A549 (cell line): ENCODE measurements around the gene SOX13. TPM values are rescaled to one million over a fixed set of nuclear protein-coding genes. Genes with fewer than 3 reads are reported as not detected.
"Not testable (repeated sequence)": the region's sequence is repeated elsewhere in the genome, so short reads cannot be mapped to it uniquely, and the experiment has no call there.

ENCODE experiments used
- ATAC-seq, 2 experiments: fragments of 200-7000 bp in 1 of 2; fragments of >200 bp in 1 of 2; cut with Nextera tagmentation in 1 of 2; cut with Tn5 transposase in 1 of 2; 3 replicates each; pipeline versions ENCODE4 v1.8.0 to v1.9.1; 2018 to 2020; ENCODE audit warnings: mild to moderate bottlenecking in 1 of 2, moderate library complexity in 1 of 2
- CTCF ChIA-PET: fragments of 300-600 bp; sonication (Branson Sonifier 250); formaldehyde crosslinking; extraction: SDS; loops from one replicate; lab custom pipeline; 2021; ENCODE audit warnings: antibody characterized with exemption, inconsistent platforms; lab: Yijun Ruan, JAX
- POLR2A ChIA-PET: fragments of 350-600 bp; formaldehyde crosslinking; extraction: SDS; loops from one replicate; lab custom pipeline; 2021; ENCODE audit warnings: antibody characterized with exemption, inconsistent platforms; lab: Yijun Ruan, JAX
- DNase-seq, 2 experiments: peaks; one replicate each; pipeline versions ENCODE4 v3.0.0 to v3.0.0-alpha.2; 2011 to 2016; ENCODE audit warnings: low read depth in 1 of 2, low spot score in 1 of 2
- FAIRE-seq: peaks from 2 replicates; lab custom pipeline; 2011; peaks lifted over from hg19 to GRCh38; lab: Jason Lieb, UNC
- H3K27ac ChIP-seq, 2 experiments: fragments of >200 bp; sonication (Bioruptor Twin); formaldehyde crosslinking; 3 replicates each; pipeline ENCODE4 v1.5.1; 2016 to 2017
- H3K4me1 ChIP-seq: fragments of >200 bp; sonication (Bioruptor Twin); formaldehyde crosslinking; 3 replicates; pipeline ENCODE4 v1.6.1; 2016
- H3K4me2 ChIP-seq: fragments of >200 bp; sonication (Bioruptor Twin); formaldehyde crosslinking; 3 replicates; pipeline ENCODE4 v1.6.1; 2016
- H3K4me3 ChIP-seq: fragments of >200 bp; sonication (Bioruptor Twin); formaldehyde crosslinking; 3 replicates; pipeline ENCODE4 v1.5.1; 2016
- H3K9me3 ChIP-seq: fragments of >200 bp; sonication (Bioruptor Twin); formaldehyde crosslinking; 3 replicates; pipeline ENCODE4 v1.6.1; 2016
- CEBPB ChIP-seq, 2 experiments: fragments of >200 bp in 1 of 2; sonication (Bioruptor Twin) in 1 of 2; formaldehyde crosslinking in 1 of 2; IDR thresholded peaks; 2 replicates each; pipeline ENCODE4 v1.6.1; 2012 to 2016
- CHD4 ChIP-seq: fragments of 200-600 bp; sonication (generic); IDR thresholded peaks from 2 replicates; pipeline ENCODE4 v1.6.1; 2016; ENCODE audit warnings: antibody characterized with exemption, mild to moderate bottlenecking, borderline replicate concordance
- EP300 ChIP-seq, 2 experiments: fragments of >200 bp; sonication (Bioruptor Twin); formaldehyde crosslinking; IDR thresholded peaks; 2 replicates in 1 of 2; 3 replicates in 1 of 2; pipeline ENCODE4 v1.6.1; 2016 to 2017
- ESRRA ChIP-seq: fragments of 150-350 bp; IDR thresholded peaks from 2 replicates; pipeline ENCODE4 v1.6.1; 2014; ENCODE audit warnings: mild to moderate bottlenecking, low read length, borderline replicate concordance
- KDM5A ChIP-seq: fragments of 200-600 bp; sonication (generic); IDR thresholded peaks from 2 replicates; pipeline ENCODE4 v1.6.1; 2016; ENCODE audit warnings: antibody characterized with exemption, mild to moderate bottlenecking
- MAFK ChIP-seq: fragments of 450-650 bp; IDR thresholded peaks from 2 replicates; pipeline ENCODE4 v1.6.1; 2014; ENCODE audit not compliant: partially characterized antibody
- NPAS2 ChIP-seq: fragments of 250-450 bp; sonication (Bioruptor Pico); IDR thresholded peaks from 2 replicates; pipeline ENCODE4 v1.8.0; 2022; ENCODE audit warnings: mild to moderate bottlenecking, moderate library complexity, borderline replicate concordance
- PHF8 ChIP-seq: fragments of 200-600 bp; sonication (generic); IDR thresholded peaks from 2 replicates; pipeline ENCODE4 v1.6.1; 2016; ENCODE audit warnings: low read depth, mild to moderate bottlenecking, antibody characterized with exemption, moderate library complexity, borderline replicate concordance
- POLR2A ChIP-seq: IDR thresholded peaks from 2 replicates; pipeline ENCODE4 v1.6.1; 2012; ENCODE audit warnings: mild to moderate bottlenecking, low read length
- RFX5 ChIP-seq: fragments of 450-650 bp; IDR thresholded peaks from 2 replicates; pipeline ENCODE4 v1.7.1; 2014; ENCODE audit warnings: antibody characterized with exemption, mild to moderate bottlenecking, moderate library complexity
- SREBF2 ChIP-seq: fragments of 450-650 bp; IDR thresholded peaks from 2 replicates; pipeline ENCODE4 v1.6.1; 2014; ENCODE audit warnings: mild to moderate bottlenecking, moderate library complexity
- TFCP2L1 ChIP-seq: fragments of 250-450 bp; sonication (Bioruptor Pico); IDR thresholded peaks from 2 replicates; pipeline ENCODE4 v1.5.0; 2021; ENCODE audit warnings: mild to moderate bottlenecking
- ZSCAN20 ChIP-seq: fragments of 250-450 bp; sonication (Bioruptor Pico); IDR thresholded peaks from 2 replicates; pipeline ENCODE4 v1.8.0; 2022; ENCODE audit warnings: mild to moderate bottlenecking, moderate library complexity
- WGBS: methylation state at CpG from one replicate; pipeline ENCODE4 v1.1.6; 2017; ENCODE audit errors: missing lambda C conversion rate; 5-methylcytosine and 5-hydroxymethylcytosine counted together
- polyA plus RNA-seq, 4 experiments: library from polyadenylated mRNA; depleted of rRNA in 3 of 4; stranded (reverse); fragments of >200 nt; fragmentation: RNase III in 1 of 4; extraction: RNeasy Plus Mini Kit Qiagen cat#74134 plus additional on column Dnase treatment in 1 of 4; gene quantifications; 2 replicates in 3 of 4; 3 replicates in 1 of 4; pipeline ENCODE4 v1.2.3, GENCODE V29; 2011 to 2017
- TF ChIP-seq, protein P1 (sequence below): IDR thresholded peaks from 2 replicates; pipeline ENCODE4 v1.6.1; 2012
- TF ChIP-seq, protein P2 (sequence below): fragments of 250-450 bp; sonication (Bioruptor Pico); IDR thresholded peaks from 2 replicates; pipeline ENCODE4 v1.5.0; 2020; ENCODE audit warnings: low read depth, mild to moderate bottlenecking, moderate library complexity
- TF ChIP-seq, protein P3 (sequence below): fragments of 250-450 bp; sonication (Bioruptor Pico); IDR thresholded peaks from 2 replicates; pipeline ENCODE4 v1.5.0; 2021; ENCODE audit warnings: mild to moderate bottlenecking, moderate library complexity, borderline replicate concordance

SOX13 gene
- polyA plus RNA-seq, 2 of the 4 experiments (the other 2 are of a cell fraction): 6.8 to 9.8 TPM

DNA sequence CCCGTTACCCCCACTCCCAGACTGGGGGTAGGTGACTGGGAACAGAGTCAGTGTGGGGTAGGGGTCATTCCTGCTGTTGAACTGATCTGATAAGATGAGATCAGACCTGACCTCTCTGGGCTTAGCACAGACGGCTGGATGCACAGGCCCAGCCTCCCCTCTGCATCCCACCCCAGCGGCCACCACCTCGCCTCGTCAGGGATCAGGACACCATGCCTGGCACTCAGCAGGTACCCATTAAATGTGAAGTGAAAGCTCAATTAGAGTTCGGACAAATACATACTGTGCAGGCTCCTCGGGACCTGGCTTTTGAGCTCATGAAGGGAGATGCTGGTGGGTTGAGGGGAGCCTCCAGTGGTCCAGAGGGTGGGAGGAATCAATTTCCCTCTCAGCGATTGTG, 15.7 kb downstream of the SOX13 start:
- Histone ChIP-seq H3K9me3 (no peaks in the 10 kb centered on the region), H3K27ac (peak overlapping the region in 1 of 2 experiments; percentile 30; a peak in 1 of 6 replicates), H3K4me3 (no peak overlapping the region), H3K4me2 (no peak overlapping the region), H3K4me1 (peaks cover 33% of the 10 kb centered on the region)
- ATAC-seq (no peak), FAIRE-seq (no peak), DNase-seq (no peak)
- POLR2A ChIA-PET: no interaction called here
- CTCF ChIA-PET: interaction anchor here (1.7 to 2.5 kb wide), 2 partner anchors 16 to 217 kb away, joined by 3 to 9 read pairs; partner anchors contain the start of gene SOX13
- 87% methylated on average over 3 of the region's 8 CpGs for WGBS
- TF ChIP-seq PHF8 (no peak), RFX5 (no peak), ZSCAN20 (CRISPR knock-in tag) (no peak), TFCP2L1 (CRISPR knock-in tag) (no peak), KDM5A (no peak), MAFK (no peak), CEBPB (IDR thresholded peaks at IDR 0.05) (no peak)
- TF ChIP-seq, protein P1, sequence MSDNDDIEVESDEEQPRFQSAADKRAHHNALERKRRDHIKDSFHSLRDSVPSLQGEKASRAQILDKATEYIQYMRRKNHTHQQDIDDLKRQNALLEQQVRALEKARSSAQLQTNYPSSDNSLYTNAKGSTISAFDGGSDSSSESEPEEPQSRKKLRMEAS: no peak

DNA sequence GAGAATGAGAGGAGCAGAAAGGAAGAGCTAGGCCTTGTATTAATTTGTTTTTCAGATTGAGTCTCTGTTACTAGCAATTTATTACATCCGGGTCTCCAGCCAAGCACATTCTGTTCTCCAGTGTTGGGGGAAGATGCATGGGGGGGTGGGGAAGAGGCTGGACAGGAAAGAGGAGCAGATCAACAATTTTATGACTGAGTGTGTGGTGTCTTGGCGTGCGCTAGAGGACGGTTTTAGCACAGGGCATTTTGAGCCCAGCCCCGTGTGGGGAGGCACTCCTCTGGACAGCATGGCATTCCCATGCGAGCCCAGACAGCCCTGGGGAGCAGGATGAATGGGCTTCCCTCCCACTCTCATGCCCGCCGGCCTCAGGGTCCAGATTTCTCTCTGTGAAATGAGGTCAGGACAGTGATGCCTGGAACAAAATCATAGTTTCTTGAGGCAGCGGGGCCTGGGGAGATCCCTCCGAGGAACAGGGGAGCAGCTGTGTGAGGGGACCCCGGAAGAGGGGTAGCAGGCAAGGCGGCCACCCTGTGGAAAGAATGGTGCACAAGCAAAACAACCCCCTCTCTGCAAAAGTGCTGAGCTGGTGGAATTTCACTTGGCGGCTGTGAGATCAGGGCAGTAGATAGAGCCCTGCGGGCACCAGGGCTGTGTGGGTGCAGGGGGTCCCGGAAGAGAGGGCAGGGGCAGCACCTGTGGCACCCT, 16.3 kb downstream of the SOX13 start:
- TF ChIP-seq CEBPB (IDR thresholded peaks at IDR 0.05): no peak
- TF ChIP-seq MAFK: peak; percentile 89
- POLR2A ChIA-PET: no interaction called here
- FAIRE-seq (no peak), DNase-seq (no peak), ATAC-seq (no peak)
- Histone ChIP-seq H3K4me3 (no peak overlapping the region), H3K4me1 (peaks cover 33% of the 10 kb centered on the region), H3K4me2 (no peak overlapping the region), H3K9me3 (no peaks in the 10 kb centered on the region), H3K27ac (no peak overlapping the region; a peak in 1 of 6 replicates)
- CTCF ChIA-PET: interaction anchor here (1.1 to 2.5 kb wide), 4 partner anchors 11 to 218 kb away, joined by 3 to 9 read pairs (median 3); partner anchors contain the start of gene SOX13
- WGBS: 83% methylated on average over 15 of the region's 15 CpGs

DNA sequence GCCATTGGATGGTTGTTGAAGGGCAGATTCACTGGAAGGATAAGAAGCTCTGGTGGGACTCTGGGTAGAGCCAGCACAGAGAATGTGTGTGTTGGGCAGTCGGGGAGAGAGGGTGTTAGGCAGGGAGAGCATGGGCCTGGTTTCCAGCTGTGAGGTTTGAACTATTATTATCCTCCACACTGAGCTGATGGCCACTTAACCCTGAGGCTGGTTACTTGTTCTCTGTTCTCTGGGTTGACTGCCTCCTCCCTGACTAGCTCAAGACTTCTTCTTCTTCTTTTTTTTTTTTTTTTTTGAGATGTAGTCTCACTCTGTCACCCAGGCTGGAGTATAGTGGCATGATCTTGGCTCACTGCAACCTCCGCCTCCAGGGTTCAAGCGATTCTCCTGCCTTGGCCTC, 17.2 kb downstream of the SOX13 start:
- H3K4me2 ChIP-seq, H3K27ac ChIP-seq, DNase-seq, FAIRE-seq, ATAC-seq, H3K4me3 ChIP-seq, H3K9me3 ChIP-seq, POLR2A ChIA-PET: not testable (repeated sequence)
- CTCF ChIA-PET: interaction anchor here (0.6 to 2.5 kb wide), 7 partner anchors 10 to 403 kb away, joined by 3 to 9 read pairs (median 3); partner anchors contain the start of gene SOX13
- peaks cover 31% of the 10 kb centered on the region for H3K4me1 ChIP-seq
- WGBS: 90% methylated on average over 3 of the region's 3 CpGs

DNA sequence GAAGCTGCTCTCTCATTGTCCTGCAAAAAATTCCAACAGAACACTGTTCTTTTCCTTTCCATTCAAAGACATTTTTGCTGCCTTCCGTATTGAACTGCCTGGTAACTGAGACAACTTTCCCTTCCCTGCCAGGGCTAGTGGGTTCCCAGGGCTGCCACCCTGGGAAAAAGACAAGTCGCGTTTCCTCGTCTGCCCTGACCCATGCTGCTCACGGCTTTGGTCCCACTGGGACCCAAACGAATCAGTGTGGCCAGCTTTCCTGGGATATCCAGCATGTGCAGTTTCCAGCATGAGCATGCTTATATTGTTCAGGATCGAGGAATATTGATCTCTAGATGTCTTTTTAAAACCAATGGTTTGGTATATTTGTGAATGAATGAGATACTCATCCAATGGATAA, 18.2 kb downstream of the SOX13 start:
- FAIRE-seq (no peak), ATAC-seq (no peak), DNase-seq (no peak)
- Histone ChIP-seq H3K9me3 (no peaks in the 10 kb centered on the region), H3K4me2 (no peak overlapping the region), H3K4me3 (no peak overlapping the region), H3K4me1 (peaks cover 31% of the 10 kb centered on the region), H3K27ac (no peak overlapping the region; a peak in 1 of 6 replicates)
- WGBS: 84% methylated on average over 7 of the region's 7 CpGs
- ChIA-PET POLR2A (no interaction called here), CTCF (interaction anchor here (1.2 to 2.1 kb wide), 3 partner anchors 13 to 95 kb away, joined by 3 to 5 read pairs (median 4); no protein-coding TSS in a partner anchor)
- no peak for TF ChIP-seq POLR2A
- TF ChIP-seq EP300 (IDR thresholded peaks at IDR 0.05): no peak
- TF ChIP-seq MAFK: no peak
- no peak for TF ChIP-seq ESRRA
- TF ChIP-seq, protein P2, sequence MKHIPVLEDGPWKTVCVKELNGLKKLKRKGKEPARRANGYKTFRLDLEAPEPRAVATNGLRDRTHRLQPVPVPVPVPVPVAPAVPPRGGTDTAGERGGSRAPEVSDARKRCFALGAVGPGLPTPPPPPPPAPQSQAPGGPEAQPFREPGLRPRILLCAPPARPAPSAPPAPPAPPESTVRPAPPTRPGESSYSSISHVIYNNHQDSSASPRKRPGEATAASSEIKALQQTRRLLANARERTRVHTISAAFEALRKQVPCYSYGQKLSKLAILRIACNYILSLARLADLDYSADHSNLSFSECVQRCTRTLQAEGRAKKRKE (CRISPR knock-in tag): no peak
- TF ChIP-seq NPAS2: no peak
- TF ChIP-seq CEBPB (IDR thresholded peaks at IDR 0.05): no peak
- TF ChIP-seq CHD4: no peak
- TF ChIP-seq TFCP2L1 (CRISPR knock-in tag): no peak
- TF ChIP-seq PHF8: no peak
- TF ChIP-seq, protein P3, sequence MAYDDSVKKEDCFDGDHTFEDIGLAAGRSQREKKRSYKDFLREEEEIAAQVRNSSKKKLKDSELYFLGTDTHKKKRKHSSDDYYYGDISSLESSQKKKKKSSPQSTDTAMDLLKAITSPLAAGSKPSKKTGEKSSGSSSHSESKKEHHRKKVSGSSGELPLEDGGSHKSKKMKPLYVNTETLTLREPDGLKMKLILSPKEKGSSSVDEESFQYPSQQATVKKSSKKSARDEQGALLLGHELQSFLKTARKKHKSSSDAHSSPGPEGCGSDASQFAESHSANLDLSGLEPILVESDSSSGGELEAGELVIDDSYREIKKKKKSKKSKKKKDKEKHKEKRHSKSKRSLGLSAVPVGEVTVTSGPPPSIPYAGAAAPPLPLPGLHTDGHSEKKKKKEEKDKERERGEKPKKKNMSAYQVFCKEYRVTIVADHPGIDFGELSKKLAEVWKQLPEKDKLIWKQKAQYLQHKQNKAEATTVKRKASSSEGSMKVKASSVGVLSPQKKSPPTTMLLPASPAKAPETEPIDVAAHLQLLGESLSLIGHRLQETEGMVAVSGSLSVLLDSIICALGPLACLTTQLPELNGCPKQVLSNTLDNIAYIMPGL (CRISPR knock-in tag): no peak
- TF ChIP-seq SREBF2: no peak
- TF ChIP-seq RFX5: no peak
